ENCODE data around the gene TAF3. TPM values are rescaled to one million over a fixed set of nuclear protein-coding genes. Genes with fewer than 3 reads are reported as not detected.

TAF3 gene
- total RNA-seq, 1 donor = 2.2 TPM

DNA sequence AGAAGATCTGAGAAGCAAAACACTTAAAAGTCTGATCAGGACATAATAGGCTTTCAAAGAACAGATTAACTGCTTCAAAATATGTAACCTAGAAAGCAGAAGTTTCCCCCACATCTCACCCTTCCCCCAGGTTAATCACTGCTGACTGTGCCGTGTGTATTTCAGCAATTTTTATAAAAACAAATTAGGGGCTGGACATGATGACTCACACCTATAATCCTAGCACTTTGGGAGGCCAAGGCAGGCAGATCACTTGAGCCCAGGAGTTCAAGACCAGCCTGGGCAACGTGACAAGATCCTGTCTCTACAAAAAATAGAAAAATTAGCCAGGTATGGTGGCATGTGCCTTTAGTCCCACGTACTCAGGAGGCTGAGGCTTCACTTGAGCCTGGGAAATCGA is 168.5 kb downstream of the TAF3 start:
- TF ChIP-seq, protein P1, sequence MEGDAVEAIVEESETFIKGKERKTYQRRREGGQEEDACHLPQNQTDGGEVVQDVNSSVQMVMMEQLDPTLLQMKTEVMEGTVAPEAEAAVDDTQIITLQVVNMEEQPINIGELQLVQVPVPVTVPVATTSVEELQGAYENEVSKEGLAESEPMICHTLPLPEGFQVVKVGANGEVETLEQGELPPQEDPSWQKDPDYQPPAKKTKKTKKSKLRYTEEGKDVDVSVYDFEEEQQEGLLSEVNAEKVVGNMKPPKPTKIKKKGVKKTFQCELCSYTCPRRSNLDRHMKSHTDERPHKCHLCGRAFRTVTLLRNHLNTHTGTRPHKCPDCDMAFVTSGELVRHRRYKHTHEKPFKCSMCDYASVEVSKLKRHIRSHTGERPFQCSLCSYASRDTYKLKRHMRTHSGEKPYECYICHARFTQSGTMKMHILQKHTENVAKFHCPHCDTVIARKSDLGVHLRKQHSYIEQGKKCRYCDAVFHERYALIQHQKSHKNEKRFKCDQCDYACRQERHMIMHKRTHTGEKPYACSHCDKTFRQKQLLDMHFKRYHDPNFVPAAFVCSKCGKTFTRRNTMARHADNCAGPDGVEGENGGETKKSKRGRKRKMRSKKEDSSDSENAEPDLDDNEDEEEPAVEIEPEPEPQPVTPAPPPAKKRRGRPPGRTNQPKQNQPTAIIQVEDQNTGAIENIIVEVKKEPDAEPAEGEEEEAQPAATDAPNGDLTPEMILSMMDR (IDR thresholded peaks at IDR 0.05; ENCODE audit: insufficient read depth, low read depth, low read length) = no peak
- H3K4me3 ChIP-seq (ENCODE audit: low read depth, low read length) = no peak overlapping the region
- peak; percentile 25 for DNase-seq (ENCODE audit: low read depth)

DNA sequence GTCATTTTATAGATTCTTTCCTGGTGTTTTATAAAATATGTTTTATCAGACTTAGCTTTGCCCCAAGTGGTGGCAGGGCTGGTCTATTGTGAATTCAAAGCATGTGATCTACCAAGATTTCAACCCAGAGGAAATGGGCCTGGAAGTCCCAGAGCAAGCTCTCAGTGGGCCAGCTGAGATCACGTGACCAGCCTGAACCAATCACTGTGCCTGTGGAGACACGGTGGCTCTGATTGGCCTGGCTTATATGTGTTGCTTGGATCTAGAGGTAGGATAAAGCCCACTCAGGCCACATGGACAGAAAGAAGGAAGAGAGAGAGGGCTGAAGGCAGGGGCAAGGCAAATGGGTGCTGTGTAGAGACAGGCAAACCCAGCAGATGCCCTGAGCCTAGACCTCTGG is 170.7 kb downstream of the TAF3 start:
- TF ChIP-seq, protein P1 (IDR thresholded peaks at IDR 0.05; ENCODE audit: insufficient read depth, low read depth, low read length) = no peak
- no peak for DNase-seq (ENCODE audit: low read depth)
- no peak overlapping the region for H3K4me3 ChIP-seq (ENCODE audit: low read depth, low read length)

DNA sequence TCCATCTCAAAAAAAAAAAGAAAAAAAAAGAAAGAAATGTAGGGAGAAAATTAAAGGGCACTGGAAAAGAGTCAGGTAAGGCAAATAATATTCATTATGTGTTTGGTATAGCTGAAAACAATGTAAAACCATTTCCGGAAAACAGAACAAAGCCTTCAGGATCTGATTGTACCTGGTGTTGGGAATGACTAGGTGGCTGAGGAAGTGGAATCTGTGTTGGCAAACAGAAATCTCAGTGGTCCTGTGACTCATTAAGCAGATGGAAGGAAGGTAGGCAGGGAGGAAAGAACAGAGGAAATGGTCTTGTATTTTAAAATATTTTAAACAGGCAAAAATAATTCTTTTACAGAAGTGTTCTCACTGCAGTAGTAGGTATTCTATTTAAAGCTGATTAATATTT is 180.5 kb downstream of the TAF3 start:
- no peak overlapping the region for H3K4me3 ChIP-seq (ENCODE audit: low read depth, low read length)
- DNase-seq (ENCODE audit: low read depth) = no peak
- TF ChIP-seq, protein P1 (IDR thresholded peaks at IDR 0.05; ENCODE audit: insufficient read depth, low read depth, low read length) = no peak

DNA sequence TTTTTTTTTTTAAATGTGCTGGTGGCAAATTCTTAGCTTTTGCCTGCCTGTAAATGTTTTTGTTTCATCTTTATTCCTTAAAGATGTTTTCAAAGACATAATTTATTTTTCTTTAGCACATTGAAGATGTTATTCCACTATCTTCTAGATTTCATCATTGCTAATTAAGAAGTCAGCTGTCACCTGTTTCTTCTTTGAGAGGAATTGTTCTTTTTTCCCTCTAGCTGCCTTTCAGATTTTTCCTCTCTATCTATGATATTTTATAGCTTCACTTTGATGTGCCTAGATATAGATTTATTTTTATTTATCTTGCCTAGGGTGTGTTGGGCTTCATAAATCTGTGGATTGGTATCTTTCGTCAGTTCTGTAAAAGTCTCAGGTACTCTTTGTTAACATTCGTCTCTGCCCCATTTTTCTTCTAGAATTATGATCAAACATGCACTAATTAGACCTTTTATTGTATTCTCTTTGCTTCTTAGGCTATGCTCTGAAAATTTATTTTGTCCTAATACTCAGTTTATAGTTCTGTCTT is 186.2 kb downstream of the TAF3 start:
- DNase-seq (ENCODE audit: low read depth) = no peak
- no peak overlapping the region for H3K4me3 ChIP-seq (ENCODE audit: low read depth, low read length)
- TF ChIP-seq, protein P1 (IDR thresholded peaks at IDR 0.05; ENCODE audit: insufficient read depth, low read depth, low read length) = no peak

DNA sequence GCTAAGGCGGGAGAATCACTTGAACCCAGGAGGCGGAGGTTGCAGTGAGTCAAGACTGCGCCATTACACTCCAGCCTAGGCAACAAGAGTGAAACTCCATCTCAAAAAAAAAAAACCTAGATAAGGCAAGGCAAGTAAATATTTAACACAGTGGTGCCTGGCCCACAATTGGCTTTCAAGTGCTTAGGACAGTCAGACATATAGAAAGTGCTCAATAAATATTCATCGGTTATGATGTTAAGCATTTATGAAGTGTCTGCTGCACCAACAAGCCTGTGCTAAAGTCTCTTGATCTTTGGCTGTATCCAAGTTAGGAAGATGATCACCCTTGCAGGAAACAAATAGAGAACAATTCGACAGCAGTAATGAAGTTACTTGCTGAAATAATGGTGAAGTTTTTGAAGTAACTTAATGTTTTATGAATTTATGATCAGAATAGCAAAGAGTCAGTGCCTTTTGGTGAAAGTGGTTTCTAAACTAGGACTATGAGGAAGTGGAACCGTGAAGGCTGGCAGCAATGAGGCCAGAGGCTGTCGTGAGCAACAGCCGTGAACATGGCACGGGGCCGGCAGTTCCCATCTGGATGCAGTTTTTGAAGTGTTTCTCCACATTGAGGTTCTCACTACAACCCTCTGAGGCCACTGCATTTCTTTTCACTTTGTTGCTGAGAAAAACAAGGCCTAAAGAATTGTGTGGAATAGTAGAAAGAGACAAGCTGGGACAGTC is 188.1 kb downstream of the TAF3 start:
- no peak overlapping the region for H3K4me3 ChIP-seq (ENCODE audit: low read depth, low read length)
- TF ChIP-seq, protein P1 (IDR thresholded peaks at IDR 0.05; ENCODE audit: insufficient read depth, low read depth, low read length) = no peak
- DNase-seq (ENCODE audit: low read depth) = no peak

DNA sequence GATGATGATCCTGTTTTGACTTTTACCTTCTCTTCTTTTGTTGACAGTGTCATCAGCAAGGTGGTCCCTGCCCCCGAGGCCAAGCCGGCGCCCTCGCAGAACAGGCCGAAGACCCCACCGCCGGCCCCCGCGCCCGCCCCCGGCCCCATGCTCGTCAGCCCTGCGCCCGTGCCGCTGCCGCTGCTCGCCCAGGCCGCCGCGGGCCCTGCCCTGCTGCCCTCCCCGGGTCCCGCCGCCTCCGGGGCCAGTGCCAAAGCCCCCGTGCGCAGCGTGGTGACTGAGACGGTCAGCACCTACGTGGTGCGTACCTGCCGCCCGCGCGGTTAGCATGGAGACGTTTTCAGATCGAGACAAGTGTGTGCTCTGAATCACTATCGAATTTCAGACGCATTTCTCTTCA is 190.7 kb downstream of the TAF3 start:
- no peak for DNase-seq (ENCODE audit: low read depth)
- no peak overlapping the region for H3K4me3 ChIP-seq (ENCODE audit: low read depth, low read length)
- TF ChIP-seq, protein P1 (IDR thresholded peaks at IDR 0.05; ENCODE audit: insufficient read depth, low read depth, low read length) = no peak

All from fibroblast of villous mesenchyme (primary cell).